Cardiac fibroblast (primary cell): Measurements from ENCODE around the gene PSMC3.

Experiments used
- DNase-seq, 2 donors: peaks; one replicate each; pipeline versions ENCODE4 v3.0.0 to v3.0.0-alpha.2; 2010; ENCODE audit warnings: low read depth in 2 of 2
- H3K4me3 ChIP-seq, 2 donors: replicated peaks in 1 of 2; 1 replicate in 1 of 2; 2 replicates in 1 of 2; pipeline ENCODE4 v1.5.1; 2011; ENCODE audit warnings: low read depth in 2 of 2, low read length in 2 of 2, mild to moderate bottlenecking in 2 of 2, moderate library complexity in 1 of 2
- TF ChIP-seq, protein P1 (sequence below): IDR thresholded peaks from one replicate; pipeline ENCODE4 v1.5.1; 2011; ENCODE audit warnings: low read depth, mild to moderate bottlenecking, low read length, inconsistent platforms

PSMC3 gene

GRCh38 chr11:47451436-47451835 lies 25.2 kb upstream of the PSMC3 start:
- TF ChIP-seq, protein P1, sequence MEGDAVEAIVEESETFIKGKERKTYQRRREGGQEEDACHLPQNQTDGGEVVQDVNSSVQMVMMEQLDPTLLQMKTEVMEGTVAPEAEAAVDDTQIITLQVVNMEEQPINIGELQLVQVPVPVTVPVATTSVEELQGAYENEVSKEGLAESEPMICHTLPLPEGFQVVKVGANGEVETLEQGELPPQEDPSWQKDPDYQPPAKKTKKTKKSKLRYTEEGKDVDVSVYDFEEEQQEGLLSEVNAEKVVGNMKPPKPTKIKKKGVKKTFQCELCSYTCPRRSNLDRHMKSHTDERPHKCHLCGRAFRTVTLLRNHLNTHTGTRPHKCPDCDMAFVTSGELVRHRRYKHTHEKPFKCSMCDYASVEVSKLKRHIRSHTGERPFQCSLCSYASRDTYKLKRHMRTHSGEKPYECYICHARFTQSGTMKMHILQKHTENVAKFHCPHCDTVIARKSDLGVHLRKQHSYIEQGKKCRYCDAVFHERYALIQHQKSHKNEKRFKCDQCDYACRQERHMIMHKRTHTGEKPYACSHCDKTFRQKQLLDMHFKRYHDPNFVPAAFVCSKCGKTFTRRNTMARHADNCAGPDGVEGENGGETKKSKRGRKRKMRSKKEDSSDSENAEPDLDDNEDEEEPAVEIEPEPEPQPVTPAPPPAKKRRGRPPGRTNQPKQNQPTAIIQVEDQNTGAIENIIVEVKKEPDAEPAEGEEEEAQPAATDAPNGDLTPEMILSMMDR: no peak

GRCh38 chr11:47449541-47449940 lies 23.3 kb upstream of the PSMC3 start:
- H3K4me3 ChIP-seq: no peak overlapping the region
- DNase-seq: no peak
- TF ChIP-seq, protein P1: no peak

More at GRCh38 chr11:47451436-47451835, 25.2 kb upstream of the PSMC3 start:
- H3K4me3 ChIP-seq: no peak overlapping the region
- no peak for DNase-seq

DNA sequence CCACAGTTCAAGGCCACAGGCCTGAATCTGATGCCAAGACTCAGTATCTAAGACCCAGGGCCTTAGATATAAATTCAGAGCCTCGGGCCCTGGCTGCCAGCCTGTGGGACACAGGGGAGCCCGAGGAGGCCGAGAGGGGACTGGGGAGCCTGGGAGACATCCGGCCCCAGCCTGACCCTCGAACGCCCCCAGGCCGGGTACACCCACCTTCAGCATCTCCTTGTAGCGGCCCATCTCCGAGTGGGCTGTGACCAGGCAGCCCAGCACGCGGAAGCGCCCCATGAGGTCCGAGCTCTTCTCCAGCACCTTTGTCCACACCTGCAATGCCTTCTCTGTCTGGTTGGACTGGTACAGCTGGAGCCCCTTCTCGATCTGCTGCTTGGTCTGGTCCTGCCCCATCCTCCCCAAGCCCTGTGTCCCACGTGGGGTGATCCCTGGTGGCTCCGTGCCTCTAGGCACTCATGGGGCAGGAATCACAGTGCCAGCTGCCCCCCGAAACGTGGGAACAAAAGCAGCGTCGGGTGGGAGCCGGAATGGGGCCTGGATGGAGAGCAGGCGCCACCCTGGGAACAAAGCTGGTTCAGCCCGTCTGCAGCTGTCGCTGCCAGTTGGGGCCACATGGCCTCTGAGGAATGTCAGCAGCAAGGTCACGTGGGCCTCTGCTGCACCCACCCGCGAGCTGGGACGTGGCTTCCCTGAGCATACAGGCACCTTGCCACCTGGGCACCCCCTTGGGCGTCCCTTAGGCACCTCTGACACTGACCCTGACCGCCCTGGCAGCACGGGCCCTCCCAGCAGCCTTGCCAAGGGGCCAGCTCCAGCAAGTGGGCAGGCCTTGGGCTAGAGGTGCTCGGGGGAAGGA lies 22.6 kb upstream of the PSMC3 start, which contains the start of gene RAPSN:
Gene RAPSN (minus strand): TSS at position 571 of the 862 bp plus-strand sequence. CDS start 172 bp downstream, at position 399.
- H3K4me3 ChIP-seq: no peak within 1 kb of the TSS
- no peak for DNase-seq
- TF ChIP-seq, protein P1: no peak

DNA sequence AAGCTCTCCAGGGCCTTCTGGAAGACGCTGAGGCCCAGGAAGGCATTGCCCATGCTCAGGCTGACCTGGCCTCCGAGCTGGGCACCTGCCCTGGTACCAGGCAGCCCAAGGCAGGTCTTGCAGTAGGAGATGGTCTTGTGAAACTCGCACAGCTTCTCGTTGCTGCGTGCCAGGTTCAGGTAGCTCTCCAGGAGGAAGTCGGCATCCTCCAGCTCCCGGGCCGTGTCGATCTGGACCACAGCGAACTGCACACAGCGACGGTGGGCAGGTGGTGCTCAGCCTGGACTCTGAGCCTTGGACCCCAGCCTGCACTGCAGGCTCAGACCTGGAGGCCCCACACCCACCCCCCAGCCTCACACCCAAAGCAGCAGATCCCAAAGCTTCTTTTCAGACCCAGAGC lies 21.7 kb upstream of the PSMC3 start:
- DNase-seq: no peak
- TF ChIP-seq, protein P1: no peak
- no peak overlapping the region for H3K4me3 ChIP-seq

GRCh38 chr11:47446833-47447232 lies 20.6 kb upstream of the PSMC3 start:
- TF ChIP-seq, protein P1: no peak
- DNase-seq: no peak
- no peak overlapping the region for H3K4me3 ChIP-seq

GRCh38 chr11:47445840-47446239 lies 19.6 kb upstream of the PSMC3 start:
- TF ChIP-seq, protein P1: no peak
- no peak for DNase-seq
- H3K4me3 ChIP-seq: no peak overlapping the region

- TF ChIP-seq, protein P1: no peak
- H3K4me3 ChIP-seq: no peak overlapping the region
- no peak for DNase-seq
These were observed 17.6 kb upstream of the PSMC3 start for GRCh38 chr11:47443817-47444216.
